GM21390 (cell line): ENCODE measurements around the gene CHD5.

Source experiments
- ATAC-seq: cut with Tn5 transposase; IDR thresholded peaks from one replicate; pipeline ENCODE4 v1.9.1; 2021; ENCODE audit not compliant: unreplicated experiment

Gene CHD5

DNA sequence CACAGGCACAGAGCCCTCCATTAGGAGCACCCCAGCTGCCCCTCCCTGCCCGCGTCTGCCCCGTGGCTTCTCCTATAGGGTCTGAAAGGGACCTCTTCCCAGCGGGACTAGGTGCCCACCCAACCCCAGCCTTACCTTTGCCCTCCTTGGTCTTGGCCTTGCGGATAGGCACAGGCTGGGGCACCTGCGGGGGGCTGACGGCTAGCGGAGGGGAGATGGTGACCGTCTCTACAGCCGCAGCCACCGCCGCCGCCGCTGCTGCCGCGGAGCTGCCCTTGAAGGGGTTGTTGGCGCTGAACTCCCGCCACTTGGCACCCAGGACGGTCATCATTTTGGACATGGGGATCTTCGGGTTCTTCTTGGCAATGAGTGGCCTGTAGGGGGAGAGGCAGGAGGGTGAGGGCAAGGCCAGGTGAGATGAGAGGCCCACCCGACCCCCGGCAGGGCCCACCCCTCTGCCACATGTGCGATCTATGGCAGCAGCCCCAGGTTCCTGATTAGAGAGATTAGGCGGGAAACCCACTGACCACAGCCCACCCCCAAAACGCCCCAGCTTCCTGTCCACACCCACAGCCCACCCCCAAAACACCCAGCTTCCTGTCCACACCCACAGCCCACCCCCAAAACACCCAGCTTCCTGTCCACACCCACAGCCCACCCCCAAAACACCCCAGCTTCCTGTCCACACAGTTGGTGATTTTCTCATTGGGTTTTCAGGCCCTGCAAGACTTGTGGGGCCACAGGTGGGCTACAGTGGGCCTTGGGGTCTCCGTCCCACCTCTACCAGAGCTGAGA is 25.4 kb downstream of the CHD5 start:
- no peak for ATAC-seq

DNA sequence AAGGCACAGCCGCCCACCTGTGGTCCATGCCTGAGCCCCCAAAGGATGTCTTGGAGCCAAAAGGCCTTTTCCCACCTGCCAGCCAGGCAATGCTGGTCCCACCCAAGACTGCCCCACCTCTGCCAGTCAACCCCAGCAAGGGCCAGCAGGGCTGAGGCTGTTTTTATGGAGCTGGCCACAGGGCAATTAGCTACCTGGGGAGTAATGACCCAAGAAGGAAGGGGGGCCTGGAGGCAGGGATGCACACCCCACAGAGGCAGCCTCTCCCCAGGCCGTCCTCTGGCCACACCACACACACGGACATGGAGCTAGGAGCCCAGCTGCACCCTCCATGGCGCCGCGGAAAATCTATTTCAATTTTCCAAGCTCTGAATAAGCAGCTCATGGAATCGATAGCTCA is 27.2 kb downstream of the CHD5 start:
- no peak for ATAC-seq

DNA sequence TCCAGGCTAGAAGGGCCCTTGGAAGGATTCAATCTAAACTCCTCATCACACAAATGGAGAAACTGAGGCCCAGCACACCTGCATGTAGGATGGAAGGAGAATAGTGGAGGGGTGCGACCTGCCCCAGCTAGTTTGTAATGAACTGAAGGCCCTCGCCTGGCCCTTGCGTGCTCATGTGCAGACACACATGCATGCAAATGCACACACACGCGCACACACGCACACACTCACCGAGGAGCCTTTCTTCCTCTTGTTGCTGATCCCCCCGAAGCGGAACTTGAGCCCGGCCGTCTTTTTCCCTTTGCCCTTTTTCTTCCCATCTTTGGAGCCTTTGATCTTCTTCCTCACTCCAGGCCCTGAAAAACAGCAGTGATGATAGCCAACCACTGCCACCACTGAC is 27.9 kb downstream of the CHD5 start:
- ATAC-seq: no peak

DNA sequence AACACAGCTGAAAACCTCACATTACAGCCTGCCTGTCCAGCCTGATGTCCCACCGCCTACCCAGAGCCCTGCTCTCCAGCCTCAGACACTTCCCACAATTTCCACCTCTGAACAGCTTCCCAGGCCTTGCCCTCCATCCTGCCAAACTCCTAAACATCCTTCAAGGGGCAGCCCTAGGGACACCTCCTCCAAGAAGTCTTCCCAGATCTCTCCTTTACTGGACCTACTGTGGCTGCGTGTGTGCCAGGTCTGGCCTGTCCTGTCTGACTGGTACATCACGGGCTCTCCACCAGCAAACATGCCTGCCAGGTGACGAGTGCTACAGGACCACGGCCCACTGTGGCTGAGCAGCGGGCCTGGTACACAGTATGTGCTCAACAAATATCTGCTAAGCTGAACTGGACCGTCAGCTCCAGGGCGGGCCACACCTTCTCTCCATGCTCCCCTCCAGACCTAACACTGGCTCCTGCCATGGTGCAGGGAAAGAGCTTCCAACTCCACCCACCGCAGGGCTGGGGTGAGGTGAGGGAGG is 28.8 kb downstream of the CHD5 start:
- no peak for ATAC-seq

DNA sequence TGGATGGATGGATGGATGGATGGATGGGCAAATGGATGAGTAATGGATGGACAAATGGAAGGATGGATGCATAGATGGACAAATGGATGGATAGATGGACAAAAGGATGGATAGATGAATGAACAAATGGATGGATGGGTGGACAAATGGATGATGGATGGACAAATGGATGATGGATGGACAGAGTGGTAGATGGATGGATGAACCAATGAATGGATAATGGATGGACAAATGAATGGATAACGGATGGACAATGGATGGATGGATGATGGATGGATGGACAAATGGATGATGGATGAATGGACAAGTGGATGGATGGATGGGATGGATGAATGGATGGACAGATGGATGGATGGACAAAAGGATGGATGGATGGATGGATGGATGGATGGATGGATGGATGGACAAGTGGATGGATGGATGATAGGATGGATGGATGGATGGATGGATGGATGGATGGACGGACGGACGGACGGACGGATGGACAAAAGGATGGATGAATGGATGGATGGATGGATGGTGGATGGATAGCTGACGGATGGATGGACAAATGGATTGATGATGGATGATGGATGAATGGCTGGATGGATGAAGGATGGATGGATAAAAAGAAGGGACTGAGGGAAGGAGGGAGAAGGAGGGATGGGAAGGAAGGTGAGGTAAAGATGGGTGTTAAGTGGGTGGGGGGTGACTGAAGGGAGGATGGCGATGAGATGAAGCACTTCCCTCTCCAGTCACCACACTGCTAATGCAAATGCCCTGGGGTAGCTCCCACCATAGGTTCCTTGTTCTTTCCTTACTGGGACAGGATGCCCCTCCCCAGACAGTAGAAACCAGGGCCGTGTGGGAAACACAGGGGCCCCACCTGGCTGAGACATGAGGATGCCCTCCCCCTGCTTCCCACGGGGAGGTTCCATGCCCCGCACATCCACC is 29.8 kb downstream of the CHD5 start:
- ATAC-seq: no peak

DNA sequence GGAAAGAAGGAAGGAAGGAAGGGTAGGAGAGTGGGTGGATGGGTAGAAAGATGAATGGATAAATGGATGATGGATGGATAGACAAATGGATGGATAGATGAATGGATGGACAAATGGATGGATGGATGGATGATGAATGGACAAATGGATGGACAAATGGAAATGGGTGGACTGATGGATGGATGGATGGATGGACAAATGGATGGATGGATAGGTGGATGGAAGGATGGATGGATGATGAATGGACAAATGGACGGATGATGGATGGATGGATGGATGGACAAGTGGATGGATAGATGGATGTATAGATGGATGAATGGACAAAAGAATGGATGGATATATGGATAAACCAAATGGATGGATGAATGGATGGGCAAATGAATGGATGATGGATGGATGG is 30.5 kb downstream of the CHD5 start:
- no peak for ATAC-seq

DNA sequence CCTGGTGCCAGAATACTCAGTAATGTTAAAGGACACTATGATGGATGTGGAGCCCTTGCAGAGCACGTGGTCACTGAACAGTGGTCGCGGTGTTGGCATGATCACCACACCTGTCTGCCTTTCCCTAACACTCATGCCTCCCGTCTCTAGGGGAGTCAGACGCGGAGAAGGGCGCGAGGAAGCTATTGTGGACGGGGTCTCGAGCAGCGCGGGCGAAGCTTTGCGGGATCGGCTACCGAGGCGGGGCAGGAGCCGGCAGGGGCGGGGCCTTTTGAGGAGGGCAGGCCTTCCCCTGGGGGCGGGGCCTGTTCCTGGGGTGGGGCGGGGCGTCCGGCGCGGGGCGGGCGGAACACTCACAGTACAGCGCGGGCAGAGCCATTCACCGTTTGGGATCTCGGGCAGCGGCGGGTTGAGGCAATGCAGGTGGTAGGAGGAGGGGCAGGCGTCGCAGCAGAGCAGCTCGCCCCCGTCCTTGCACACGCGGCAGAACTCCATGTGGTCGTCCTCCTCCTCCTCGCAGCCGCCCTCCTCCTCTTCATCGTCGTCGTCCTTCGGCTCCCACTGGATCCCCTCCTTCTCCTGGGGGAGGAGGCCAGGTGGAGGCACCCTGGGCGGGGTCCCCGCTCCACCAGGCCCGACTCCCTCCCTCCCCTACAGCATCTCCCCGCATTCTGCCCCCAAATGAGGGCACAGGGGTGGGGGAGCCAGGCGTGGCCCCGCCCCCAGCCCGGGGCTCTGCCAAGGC is 31.5 kb downstream of the CHD5 start:
- no peak for ATAC-seq

DNA sequence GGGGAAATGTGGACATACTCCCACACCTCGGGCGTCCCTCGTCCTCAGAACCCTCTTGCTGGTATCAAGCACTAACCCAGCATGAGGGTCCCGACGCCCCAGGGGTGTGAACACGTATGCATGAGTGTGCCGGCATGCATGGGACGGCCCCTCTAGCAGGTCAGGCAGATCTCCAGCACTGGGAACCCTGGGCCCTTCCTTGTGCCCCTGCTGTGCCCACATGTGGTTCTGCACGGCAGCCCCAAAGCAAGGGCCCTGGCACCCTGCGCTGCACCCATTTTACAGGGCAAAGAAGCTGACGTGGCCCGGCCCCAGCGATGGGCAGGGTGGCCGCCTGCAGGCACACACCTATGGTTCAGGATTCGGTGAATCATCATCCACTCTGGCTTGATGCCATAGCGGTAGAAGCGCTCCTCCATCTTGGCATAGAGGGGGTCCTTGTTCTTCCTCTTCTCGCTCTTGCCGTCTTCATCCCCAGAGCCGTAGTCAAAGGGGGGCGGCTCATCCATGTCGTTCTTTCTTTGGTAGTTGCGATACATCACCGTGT is 34.2 kb downstream of the CHD5 start:
- ATAC-seq: no peak

DNA sequence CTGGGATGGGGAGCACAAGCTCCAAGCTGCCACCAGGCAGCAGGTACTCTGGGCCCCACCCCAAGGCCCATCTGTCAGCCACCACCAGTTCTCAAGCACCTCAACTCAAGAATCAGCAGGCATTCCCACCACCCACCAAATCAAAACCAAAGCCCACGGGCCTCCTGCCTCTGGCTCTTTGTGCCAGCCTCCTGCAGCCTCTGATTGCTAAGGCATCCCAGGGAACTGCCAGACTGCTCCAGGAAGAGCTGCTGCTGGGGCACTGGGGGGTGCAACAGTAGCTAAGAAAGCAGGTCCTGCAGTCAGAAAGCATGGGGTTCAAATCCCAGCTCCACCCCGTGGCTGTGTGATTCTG is 34.7 kb downstream of the CHD5 start:
- no peak for ATAC-seq

DNA sequence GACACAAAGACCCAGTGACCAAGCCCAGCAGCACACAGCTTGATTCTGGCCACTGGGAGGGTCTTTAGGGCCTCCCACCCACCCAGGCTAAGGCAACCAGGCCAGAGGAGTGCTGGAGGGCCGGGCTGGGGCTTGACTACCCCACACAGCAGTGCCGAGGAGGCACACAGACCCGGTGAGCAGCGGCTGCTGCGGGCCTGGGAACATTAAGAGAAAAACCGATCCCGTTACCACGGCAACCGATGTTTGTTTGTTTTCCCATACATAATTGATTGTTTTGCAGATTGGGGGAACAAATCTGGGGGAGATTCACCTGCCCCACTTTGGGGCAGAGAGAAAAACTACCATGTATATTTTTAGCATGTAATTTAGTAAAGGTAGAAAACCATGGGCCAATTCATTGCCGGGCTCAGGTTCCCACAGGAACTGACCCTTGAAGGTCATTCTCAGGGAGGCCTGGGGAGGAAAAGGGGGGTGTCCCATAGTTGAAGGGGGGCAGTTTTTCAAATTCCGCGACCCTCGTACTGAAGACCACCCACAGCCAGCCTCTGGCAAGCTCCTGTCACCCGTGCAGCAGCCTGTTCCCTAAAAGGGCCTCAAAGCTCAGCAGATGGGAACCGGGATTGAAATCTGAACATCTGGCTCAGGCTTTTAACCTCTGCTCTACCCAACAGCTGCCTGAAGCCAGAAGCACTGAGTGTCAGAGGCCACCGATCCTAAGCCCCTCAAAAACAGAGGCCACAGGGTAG is 35.3 kb downstream of the CHD5 start:
- ATAC-seq: no peak

DNA sequence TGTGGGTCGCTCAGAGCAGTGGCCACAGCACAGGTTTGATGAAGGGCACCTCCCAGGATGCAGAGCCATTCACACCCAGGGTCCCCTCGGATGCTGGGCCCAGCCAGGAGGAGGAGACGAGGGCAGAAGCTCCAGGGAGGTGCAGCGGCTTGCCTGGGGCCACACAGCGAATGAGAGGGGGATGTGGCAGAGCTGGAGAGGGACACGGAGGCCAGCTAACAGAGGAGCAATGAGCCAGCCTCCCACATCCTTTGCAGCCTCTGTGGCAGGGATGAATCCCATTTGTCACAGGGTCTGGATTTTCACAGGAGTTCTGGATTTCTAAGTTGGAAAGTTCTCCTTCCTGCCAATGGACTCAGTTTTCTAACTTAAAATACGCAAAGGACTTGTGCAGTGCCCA is 35.9 kb downstream of the CHD5 start:
- no peak for ATAC-seq

DNA sequence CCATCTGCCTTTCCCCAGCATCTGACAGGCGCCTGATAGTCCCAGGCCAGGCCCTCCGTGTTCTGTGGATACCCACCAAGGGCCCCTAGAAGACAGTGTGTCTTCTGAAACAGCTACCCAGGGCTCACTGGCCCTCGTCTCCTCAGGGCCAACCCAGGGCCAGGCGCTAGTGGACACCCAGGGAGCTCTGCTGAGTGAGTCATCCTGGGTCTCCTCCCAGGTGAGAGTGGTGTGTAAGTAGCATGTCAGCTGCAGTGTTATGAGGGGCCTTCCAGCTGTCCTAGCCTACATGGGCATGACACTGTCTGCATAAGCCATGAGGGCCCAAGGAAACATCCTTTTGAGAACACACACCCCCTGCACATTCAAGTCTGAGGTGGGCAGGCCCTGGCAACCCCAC is 36.7 kb downstream of the CHD5 start:
- ATAC-seq: no peak

DNA sequence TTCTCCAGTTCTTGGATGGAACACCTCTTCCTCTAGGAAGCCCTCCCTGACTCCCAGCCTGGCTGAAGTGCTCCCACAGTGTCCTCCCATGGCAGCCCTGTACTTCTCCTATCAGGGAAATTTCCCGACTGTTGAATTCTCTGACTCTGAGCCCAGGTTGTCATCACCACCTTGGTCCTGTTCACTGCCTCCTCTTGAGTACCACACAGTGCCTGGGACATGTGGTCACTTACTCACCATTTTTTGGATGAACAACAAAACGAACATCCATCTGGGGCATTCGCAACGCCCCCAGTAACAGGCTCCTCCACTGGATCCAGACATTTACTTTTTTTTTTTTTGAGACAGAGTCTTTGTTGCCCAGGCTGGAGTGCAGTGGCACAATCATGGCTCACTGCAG is 37.4 kb downstream of the CHD5 start:
- ATAC-seq: no peak

DNA sequence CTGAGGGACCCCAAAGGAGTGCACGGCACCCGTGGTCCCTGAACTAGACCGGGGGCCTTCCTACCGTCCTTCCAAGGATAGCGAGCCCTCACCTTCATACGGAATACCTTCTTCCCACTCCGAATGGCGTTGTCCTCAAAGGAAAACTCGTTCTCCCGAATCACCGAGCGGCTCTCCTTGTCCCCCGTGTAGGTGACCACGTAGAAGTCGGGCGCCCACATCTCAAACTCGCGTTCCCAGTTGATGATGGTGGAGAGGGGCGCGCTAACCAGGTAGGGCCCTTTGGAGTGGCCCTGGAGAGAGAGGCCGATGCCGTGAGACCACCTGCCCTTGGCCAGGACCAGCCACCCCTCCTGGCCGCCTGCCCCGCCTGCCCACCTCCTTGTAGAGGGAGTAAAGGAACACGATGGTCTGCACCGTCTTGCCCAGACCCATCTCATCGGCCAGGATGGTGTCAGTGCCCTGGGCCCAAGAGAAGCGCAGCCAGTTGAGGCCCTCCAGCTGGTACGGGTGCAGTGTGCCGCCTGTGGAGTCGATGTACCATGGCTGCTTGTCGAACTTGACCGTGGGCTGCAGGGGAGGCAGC is 38.0 kb downstream of the CHD5 start:
- no peak for ATAC-seq

DNA sequence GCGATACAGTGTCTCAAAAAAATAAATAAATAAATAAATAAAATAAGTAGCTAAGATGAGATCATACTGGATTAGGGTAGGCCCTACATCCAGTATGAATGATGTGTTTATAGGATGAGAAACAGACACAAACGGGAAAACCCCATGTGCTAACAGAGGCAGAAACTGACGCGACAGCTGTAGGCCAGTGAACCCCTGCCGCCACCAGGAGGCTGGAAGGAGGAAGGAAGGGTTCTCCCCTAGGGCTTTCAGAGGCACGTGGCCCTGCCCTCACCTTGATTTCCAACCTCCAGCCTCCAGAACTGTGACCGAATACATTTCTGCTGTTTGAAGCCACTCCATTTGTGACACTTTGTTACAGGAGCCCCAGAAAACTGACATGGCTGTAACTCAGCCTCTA is 38.5 kb downstream of the CHD5 start:
- no peak for ATAC-seq

DNA sequence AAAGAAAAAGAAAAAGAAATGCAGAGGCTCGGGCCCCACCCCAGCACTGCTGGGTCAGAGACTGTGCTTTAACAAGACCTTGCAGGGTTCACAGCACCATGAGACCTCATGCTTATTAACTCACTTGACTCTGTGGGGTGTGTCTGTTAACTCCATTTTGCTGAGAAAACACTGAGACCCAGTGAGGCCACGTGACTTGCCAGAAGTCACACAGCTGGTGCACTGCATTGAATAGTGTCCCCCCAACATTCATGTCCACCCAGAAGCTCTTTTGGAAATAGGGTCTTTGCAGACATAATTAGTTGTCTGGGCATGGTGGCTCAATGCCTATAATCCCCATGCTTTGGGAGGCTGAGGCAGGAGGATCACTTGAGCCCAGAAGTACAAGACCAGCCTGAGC is 39.7 kb downstream of the CHD5 start:
- ATAC-seq: no peak

DNA sequence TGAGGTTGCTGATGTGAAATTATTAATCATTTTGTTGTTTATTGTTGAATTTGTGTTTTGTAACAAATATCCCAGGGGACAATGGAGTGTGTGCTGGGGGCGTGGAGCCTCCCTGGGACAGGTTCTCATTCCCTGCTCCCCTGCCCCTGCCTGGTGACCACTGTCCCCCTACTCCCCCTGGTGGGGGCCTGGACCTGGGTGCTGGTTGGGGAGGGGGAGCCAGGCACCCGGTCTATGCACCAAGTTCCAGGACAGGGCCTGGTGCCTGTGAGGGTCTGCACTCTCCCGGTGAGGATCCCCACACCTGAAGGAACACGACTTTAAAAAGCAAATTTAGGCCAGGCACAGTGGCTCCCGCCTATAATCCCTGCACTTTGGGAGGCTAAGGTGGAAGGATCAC is 42.4 kb downstream of the CHD5 start:
- no peak for ATAC-seq

DNA sequence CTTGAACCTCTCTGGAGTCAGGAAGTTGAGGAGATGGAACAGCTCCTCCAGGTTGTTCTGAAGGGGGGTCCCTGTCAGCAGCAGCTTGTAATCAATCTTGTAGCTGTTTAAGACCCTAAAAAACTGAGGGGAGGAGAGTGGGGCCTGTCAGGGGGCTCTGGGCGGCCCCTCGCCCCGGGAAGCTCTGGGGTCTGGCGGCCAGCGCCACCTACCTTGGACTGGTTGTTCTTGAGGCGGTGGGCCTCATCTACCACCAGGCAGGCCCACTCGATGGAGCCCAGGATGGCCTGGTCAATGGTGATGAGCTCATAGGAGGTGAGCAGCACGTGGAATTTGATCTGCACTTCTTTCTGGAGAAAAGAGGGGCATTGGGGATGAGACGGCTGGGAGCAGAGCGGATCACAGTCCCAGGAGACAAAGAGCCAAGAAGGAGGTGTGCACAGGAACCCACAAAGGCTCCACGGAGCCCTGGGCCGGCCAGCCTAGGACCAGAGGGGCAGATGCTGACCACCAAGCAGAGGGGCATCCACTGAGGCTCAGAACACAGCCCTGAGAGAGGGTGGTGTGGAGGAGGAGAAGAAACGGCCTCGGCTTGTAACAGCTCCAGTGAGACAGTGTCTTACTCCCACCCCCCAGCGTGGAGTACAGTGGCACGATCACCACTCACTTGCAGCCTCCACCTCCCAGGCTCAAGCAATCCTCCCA is 43.5 kb downstream of the CHD5 start:
- ATAC-seq: no peak

DNA sequence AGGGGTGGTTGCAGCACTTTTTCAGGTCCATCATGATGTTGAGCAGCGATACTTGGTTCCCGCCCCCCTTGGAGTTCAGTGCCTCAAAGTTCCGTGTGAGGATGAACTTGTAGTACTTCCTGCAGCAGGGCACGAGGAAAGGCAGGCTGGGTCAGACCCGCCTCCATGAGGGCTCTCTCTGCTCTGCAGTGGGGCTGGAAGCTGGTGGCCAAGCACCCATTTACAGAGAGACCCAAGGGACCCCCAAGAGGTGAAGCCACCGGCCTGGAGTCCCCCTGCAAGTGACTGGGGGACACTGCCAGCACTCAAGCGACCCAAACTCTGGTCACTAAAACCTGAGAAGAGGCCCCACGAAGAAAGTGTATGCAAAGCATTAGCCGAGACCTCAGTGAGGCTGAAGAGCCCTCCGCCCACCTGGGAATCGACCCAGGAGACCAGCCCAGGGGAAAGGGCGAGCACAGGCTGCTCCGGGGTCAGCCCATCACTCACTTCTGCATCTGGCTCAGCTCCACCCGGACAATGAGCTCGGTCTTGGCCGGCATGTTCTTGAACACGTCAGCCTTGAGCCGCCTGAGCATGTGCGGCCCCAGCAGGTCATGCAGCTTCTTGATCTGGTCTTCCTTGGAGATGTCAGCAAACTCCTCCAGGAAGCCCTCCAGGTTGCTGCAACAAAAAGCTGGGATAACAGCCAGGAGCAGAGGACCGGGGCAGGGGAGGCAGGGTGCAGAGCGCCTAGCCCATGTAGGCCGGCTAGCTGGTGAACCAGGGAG is 45.2 kb downstream of the CHD5 start:
- no peak for ATAC-seq
